ENCODE results near the gene CARD18.

- TF ChIP-seq, protein P1, sequence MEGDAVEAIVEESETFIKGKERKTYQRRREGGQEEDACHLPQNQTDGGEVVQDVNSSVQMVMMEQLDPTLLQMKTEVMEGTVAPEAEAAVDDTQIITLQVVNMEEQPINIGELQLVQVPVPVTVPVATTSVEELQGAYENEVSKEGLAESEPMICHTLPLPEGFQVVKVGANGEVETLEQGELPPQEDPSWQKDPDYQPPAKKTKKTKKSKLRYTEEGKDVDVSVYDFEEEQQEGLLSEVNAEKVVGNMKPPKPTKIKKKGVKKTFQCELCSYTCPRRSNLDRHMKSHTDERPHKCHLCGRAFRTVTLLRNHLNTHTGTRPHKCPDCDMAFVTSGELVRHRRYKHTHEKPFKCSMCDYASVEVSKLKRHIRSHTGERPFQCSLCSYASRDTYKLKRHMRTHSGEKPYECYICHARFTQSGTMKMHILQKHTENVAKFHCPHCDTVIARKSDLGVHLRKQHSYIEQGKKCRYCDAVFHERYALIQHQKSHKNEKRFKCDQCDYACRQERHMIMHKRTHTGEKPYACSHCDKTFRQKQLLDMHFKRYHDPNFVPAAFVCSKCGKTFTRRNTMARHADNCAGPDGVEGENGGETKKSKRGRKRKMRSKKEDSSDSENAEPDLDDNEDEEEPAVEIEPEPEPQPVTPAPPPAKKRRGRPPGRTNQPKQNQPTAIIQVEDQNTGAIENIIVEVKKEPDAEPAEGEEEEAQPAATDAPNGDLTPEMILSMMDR (IDR thresholded peaks at IDR 0.05) = no peak
- TF ChIP-seq POLR2A (IDR thresholded peaks at IDR 0.05; ENCODE audit: low read depth) (no peak), POLR2AphosphoS5 (IDR thresholded peaks at IDR 0.05) (no peak)
Observed at GRCh38 chr11:105110688-105111030, 28.9 kb downstream of the CARD18 start.

Data from esophagus muscularis mucosa (tissue), 3 donors.